ENCODE data around the gene IFFO2.

The IFFO2 gene

DNA sequence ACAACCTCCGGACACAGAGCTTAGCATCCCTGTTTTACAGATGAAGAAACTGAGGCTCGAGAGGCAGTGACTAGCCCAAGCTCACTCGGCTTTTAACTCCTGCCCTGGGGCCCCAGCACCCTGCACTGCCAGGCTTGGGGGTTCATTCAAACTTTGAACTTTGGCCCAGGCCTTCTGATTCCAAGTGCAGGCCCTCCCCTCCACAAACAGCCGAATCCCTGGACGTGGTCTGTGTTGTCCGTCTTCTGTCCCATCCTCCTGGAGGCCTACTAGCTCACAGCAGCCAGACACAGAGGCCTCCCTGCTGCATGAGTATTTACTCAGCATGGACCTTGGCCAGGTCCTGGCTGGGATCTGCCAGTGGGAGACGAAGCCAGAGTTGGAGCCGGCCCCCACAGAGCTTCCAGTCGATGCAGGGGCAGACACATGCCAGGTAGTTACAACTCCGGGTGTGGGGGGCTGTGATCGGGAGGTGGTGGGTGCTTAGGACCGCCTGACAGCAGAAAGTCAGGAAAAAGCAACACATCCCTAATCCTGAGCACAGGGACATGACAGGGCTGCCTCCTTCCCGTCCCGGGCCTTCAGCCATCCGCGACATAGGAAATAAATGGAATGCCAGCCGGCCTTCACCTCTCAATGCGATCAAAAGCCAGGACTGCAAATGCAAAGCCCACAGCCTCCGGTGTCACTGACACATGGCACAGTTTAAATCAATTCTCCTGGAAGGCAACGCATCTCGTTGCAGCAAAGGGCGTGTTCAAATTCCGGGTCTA lies 7.4 kb downstream of the IFFO2 start:
- TF ChIP-seq FOXP2 (optimal IDR thresholded peaks at IDR 0.05; ENCODE audit: borderline replicate concordance, extremely low read depth, extremely low read length, insufficient read depth) (peak; percentile 43), POLR2AphosphoS5 (IDR thresholded peaks at IDR 0.05; ENCODE audit: low read depth, low read length) (no peak), SIN3A (IDR thresholded peaks at IDR 0.05; ENCODE audit: borderline replicate concordance, insufficient read depth, low read length) (no peak)

DNA sequence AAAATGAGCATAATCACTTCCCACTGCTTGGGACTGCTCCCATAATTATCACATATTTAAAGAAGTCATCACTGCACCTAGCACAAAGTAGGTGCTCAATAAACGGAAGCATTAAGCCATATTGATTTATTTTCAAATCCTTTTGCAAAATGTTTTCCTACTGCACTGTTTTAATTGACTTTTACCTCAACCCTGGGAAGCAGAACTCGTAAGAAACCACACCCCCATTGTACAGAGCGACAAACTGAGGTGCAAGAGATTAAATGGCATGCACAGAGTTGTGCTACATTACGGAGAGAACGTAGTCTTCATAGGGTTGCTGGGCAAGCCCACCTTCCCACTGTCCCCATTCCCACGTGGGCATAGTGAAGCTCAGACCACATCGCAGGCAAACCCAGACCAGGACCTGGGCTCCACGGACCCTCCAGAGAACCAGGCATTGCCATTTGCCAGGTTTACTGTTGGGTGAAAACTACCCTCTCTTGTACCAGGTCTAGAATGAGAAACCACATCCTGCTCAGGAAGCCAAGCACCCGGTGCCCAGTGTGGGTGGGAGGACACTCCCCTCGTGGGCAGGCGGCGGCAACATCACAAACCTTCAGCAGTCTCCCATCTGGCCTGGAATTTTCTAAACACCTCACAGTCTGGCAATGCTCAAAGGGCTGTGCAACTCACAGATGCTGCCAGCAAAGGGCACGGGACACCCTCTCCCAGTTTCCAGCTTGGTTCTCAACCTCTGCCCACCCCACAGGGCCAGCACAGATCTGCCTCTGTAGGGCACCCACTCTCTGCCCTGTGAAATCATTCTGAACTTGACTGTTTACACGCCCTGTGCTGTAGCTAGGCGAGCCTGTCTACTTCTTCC lies 8.2 kb downstream of the IFFO2 start:
- no peak for TF ChIP-seq SIN3A (IDR thresholded peaks at IDR 0.05; ENCODE audit: borderline replicate concordance, insufficient read depth, low read length)
- TF ChIP-seq POLR2AphosphoS5 (IDR thresholded peaks at IDR 0.05; ENCODE audit: low read depth, low read length), result no peak
- TF ChIP-seq TAF1 (IDR thresholded peaks at IDR 0.05; ENCODE audit: borderline replicate concordance, insufficient read depth, low read length), result no peak
- TF ChIP-seq, protein P1, sequence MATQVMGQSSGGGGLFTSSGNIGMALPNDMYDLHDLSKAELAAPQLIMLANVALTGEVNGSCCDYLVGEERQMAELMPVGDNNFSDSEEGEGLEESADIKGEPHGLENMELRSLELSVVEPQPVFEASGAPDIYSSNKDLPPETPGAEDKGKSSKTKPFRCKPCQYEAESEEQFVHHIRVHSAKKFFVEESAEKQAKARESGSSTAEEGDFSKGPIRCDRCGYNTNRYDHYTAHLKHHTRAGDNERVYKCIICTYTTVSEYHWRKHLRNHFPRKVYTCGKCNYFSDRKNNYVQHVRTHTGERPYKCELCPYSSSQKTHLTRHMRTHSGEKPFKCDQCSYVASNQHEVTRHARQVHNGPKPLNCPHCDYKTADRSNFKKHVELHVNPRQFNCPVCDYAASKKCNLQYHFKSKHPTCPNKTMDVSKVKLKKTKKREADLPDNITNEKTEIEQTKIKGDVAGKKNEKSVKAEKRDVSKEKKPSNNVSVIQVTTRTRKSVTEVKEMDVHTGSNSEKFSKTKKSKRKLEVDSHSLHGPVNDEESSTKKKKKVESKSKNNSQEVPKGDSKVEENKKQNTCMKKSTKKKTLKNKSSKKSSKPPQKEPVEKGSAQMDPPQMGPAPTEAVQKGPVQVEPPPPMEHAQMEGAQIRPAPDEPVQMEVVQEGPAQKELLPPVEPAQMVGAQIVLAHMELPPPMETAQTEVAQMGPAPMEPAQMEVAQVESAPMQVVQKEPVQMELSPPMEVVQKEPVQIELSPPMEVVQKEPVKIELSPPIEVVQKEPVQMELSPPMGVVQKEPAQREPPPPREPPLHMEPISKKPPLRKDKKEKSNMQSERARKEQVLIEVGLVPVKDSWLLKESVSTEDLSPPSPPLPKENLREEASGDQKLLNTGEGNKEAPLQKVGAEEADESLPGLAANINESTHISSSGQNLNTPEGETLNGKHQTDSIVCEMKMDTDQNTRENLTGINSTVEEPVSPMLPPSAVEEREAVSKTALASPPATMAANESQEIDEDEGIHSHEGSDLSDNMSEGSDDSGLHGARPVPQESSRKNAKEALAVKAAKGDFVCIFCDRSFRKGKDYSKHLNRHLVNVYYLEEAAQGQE (IDR thresholded peaks at IDR 0.05; ENCODE audit: insufficient read depth in 1 of 2, low read depth in 2 of 2, low read length in 2 of 2), result no peak
- TF ChIP-seq FOXP2 (optimal IDR thresholded peaks at IDR 0.05; ENCODE audit: borderline replicate concordance, extremely low read depth, extremely low read length, insufficient read depth), result no peak

DNA sequence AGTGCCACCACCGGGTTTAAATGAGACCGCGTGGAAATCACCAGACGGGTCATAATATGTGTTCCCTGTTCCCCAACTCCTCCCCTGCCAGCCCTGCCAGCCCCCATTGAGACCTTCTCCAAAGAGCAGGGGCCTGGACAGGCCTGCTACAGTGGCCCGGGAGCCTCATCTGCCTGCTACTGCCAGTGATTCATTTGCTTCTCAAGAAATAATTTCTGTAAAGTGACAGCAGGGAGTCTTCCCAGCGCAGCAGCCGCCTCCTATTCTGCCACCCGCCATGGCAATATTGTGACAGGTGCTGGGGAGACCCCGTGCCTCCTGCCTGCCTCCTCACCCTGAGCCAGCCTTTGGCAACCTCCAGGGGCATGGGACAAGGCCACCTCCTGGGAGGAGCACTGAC lies 8.9 kb downstream of the IFFO2 start:
- TF ChIP-seq TAF1 (IDR thresholded peaks at IDR 0.05; ENCODE audit: borderline replicate concordance, insufficient read depth, low read length) (no peak), SIN3A (IDR thresholded peaks at IDR 0.05; ENCODE audit: borderline replicate concordance, insufficient read depth, low read length) (no peak), FOXP2 (optimal IDR thresholded peaks at IDR 0.05; ENCODE audit: borderline replicate concordance, extremely low read depth, extremely low read length, insufficient read depth) (no peak)
- TF ChIP-seq, protein P1 (IDR thresholded peaks at IDR 0.05; ENCODE audit: insufficient read depth in 1 of 2, low read depth in 2 of 2, low read length in 2 of 2), result no peak

DNA sequence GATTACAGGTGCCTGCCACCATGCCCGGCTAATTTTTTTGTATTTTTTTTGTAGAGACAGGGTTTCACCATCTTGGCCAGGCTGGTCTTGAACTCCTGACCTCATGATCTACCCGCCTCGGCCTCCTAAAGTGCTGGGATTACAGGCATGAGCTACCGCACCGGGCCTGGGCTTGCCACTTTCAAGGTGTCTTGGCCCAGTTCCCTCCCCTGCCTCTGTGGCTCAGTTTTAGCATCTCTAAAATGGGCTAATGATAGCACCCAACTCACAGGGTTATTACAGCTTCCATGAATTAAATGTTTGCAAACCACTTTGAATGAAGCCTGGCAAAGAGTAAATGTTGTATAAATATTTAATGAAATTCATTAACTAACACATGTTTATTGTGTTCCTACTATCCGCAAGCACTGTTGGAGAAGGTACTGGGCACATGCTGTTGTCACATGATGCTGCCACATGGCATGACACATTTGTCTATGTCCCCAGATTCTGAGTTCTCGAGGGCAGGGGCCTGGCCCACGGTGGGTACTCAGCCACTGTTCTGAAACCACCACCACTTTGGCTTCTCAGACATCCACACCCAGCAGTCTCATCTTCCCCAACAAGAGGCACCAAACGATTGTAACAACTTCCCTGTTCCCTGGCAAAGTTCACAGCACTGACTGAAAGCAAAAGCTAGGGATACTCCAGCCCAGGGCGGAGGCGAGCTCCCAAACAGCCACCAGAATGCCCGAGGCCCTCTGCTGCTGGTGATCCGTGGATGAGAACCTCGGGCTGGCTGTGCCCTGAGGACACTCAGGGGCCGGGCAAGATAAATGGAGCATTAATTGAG lies 9.7 kb downstream of the IFFO2 start:
- TF ChIP-seq TAF1 (IDR thresholded peaks at IDR 0.05; ENCODE audit: borderline replicate concordance, insufficient read depth, low read length) (no peak), SIN3A (IDR thresholded peaks at IDR 0.05; ENCODE audit: borderline replicate concordance, insufficient read depth, low read length) (no peak)

DNA sequence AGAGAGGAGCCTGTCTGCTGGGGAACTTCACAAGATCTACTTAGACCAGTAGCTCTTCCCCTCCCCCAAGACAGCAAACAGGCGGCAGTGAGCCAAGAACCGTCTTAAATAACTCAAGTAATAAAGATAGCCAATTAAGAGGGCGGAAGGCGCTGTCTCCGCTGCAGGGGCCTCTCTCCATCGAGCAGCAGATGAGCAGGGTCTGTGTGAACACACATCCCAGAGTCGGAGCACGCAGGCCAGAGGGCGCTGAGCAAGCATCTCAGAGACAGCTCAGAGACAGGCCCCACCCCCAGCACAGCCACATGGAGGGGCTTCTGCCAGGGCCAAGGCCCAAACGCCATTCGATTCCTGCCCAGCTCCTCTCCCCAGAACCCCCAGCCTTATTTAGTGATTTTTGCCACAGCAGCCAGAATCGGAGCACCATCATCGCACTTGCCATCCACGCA lies 11.1 kb downstream of the IFFO2 start:
- TF ChIP-seq, protein P1 (IDR thresholded peaks at IDR 0.05; ENCODE audit: insufficient read depth in 1 of 2, low read depth in 2 of 2, low read length in 2 of 2), result peak in 1 of 2 experiments; percentile 31; a peak in 1 of 4 replicates
- TF ChIP-seq FOXP2 (optimal IDR thresholded peaks at IDR 0.05; ENCODE audit: borderline replicate concordance, extremely low read depth, extremely low read length, insufficient read depth) (peak; percentile 57), TAF1 (IDR thresholded peaks at IDR 0.05; ENCODE audit: borderline replicate concordance, insufficient read depth, low read length) (no peak)
